Measurements from ENCODE around the gene KIZ. TPM values are rescaled to one million over a fixed set of nuclear protein-coding genes. Genes with fewer than 3 reads are reported as not detected.

Gene KIZ
- total RNA-seq, 1 donor from 2014 or later: 18.0 TPM

DNA sequence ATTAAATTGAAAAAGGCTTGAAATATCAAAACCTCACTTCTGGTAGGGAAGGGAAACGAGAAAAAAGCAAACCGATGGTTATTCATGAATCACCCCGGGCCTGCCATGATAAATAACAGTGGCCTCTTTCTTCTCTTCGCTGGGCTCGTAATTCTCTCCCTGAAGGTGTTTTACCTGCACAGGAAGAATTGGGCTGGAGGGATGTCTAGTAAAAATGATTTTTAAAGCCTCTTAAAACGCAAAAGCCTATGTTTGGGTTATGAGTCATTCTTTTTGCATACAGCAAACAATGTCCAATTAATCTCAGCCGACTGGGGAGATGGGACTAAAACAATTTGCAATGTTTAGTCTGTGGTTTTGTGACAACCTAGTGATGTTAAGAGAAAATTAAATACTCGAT, 36.5 kb upstream of the KIZ start:
- no peak for ATAC-seq (ENCODE audit: low read depth)
- no peak overlapping the region for H3K4me3 Mint-ChIP-seq
- intact Hi-C loops (cut with micrococcal nuclease): no loop called here
- H3K9me3 Mint-ChIP-seq: no peaks in the 10 kb centered on the region
- H3K36me3 Mint-ChIP-seq (ENCODE audit: low read depth): no peaks in the 10 kb centered on the region
- TF ChIP-seq, protein P1, sequence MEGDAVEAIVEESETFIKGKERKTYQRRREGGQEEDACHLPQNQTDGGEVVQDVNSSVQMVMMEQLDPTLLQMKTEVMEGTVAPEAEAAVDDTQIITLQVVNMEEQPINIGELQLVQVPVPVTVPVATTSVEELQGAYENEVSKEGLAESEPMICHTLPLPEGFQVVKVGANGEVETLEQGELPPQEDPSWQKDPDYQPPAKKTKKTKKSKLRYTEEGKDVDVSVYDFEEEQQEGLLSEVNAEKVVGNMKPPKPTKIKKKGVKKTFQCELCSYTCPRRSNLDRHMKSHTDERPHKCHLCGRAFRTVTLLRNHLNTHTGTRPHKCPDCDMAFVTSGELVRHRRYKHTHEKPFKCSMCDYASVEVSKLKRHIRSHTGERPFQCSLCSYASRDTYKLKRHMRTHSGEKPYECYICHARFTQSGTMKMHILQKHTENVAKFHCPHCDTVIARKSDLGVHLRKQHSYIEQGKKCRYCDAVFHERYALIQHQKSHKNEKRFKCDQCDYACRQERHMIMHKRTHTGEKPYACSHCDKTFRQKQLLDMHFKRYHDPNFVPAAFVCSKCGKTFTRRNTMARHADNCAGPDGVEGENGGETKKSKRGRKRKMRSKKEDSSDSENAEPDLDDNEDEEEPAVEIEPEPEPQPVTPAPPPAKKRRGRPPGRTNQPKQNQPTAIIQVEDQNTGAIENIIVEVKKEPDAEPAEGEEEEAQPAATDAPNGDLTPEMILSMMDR (IDR thresholded peaks at IDR 0.05): no peak
- peaks cover 9% of the 10 kb centered on the region for H3K4me1 Mint-ChIP-seq
- ChIA-PET CTCF (no interaction called here), POLR2A (no interaction called here)
- no peak for DNase-seq
- peaks cover 39% of the 10 kb centered on the region for H3K27me3 Mint-ChIP-seq
- H3K27ac Mint-ChIP-seq: no peak overlapping the region

DNA sequence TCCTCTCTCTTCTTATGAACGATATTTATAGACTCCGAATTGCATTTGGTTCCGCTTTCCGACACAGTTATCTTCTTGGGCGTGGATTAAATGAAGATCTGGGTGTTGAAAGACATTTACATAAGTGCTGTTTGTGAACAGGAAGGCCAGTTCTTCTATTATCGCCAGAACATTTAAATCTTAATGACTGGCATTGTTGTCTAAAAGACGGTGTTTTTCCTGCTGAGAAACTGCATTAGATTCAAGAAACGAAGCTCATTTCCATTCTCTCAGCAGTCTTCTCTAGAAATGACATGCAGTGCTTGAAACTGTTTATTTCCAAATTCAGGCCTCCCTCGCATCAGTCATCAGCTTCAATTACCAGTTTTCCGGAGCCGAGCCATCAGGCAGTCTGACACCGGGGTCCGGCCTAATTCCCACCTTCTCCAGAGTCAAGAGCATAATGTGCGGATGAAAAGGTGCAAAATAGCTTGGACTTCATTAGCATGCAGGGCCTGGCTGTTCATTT, 35.7 kb upstream of the KIZ start:
- H3K27ac Mint-ChIP-seq: no peak overlapping the region
- peaks cover 9% of the 10 kb centered on the region for H3K4me1 Mint-ChIP-seq
- H3K9me3 Mint-ChIP-seq: no peaks in the 10 kb centered on the region
- ATAC-seq (ENCODE audit: low read depth) (no peak), DNase-seq (no peak)
- H3K27me3 Mint-ChIP-seq: peaks cover 39% of the 10 kb centered on the region
- CTCF ChIA-PET: no interaction called here
- H3K4me3 Mint-ChIP-seq: no peak overlapping the region
- H3K36me3 Mint-ChIP-seq (ENCODE audit: low read depth): no peaks in the 10 kb centered on the region
- intact Hi-C loops (cut with micrococcal nuclease): no loop called here
- POLR2A ChIA-PET: no interaction called here
- TF ChIP-seq, protein P1 (IDR thresholded peaks at IDR 0.05): no peak

DNA sequence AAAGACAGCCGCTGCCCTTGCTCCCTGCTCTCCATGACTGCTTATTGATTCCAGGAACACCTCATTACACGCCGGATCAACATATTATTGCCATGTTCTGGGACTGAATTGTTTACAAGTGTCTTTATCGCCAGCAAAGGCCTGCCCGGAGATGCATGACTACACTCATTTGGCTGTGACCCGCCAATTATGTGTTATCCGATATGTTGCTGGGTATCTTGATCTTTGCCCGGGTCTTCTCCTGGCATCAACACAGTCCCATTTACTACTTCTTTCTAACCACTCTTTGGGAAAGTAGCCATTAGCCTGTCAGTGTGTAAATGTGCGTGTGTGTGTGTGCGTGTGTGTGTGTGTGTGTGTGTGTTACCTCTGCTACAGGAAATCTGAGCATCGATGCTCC, 35.2 kb upstream of the KIZ start:
- ChIA-PET CTCF (no interaction called here), POLR2A (no interaction called here)
- DNase-seq (no peak), ATAC-seq (ENCODE audit: low read depth) (no peak)
- TF ChIP-seq, protein P1 (IDR thresholded peaks at IDR 0.05): no peak
- Mint-ChIP-seq H3K27ac (no peak overlapping the region), H3K36me3 (ENCODE audit: low read depth) (no peaks in the 10 kb centered on the region), H3K9me3 (no peaks in the 10 kb centered on the region), H3K27me3 (peaks cover 41% of the 10 kb centered on the region), H3K4me3 (no peak overlapping the region), H3K4me1 (peaks cover 9% of the 10 kb centered on the region)
- intact Hi-C loops (cut with micrococcal nuclease): no loop called here

DNA sequence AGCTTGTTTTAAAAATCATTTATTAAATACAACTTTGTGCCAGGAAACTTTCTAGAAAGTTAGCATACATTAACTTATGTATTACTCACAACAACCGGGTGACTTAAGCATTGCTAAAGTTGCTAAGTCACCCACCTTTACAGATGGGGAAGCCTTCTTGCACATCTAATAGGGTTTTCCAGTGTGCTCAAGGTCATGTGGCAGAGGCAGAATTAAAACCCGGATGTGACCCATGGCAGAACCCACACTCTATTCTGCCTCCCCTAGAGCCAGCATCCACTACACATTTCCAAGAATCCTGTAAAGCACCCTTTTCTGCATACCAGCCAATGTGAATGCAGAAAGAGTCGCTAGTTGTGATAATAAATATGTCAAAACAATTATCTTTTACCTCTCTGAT, 33.1 kb upstream of the KIZ start:
- Mint-ChIP-seq H3K27ac (no peak overlapping the region), H3K36me3 (ENCODE audit: low read depth) (no peaks in the 10 kb centered on the region), H3K9me3 (no peaks in the 10 kb centered on the region), H3K4me1 (peaks cover 9% of the 10 kb centered on the region), H3K4me3 (no peak overlapping the region), H3K27me3 (peaks cover 49% of the 10 kb centered on the region)
- POLR2A ChIA-PET: no interaction called here
- ATAC-seq (ENCODE audit: low read depth) (no peak), DNase-seq (no peak)
- intact Hi-C loops (cut with micrococcal nuclease): no loop called here
- TF ChIP-seq, protein P1 (IDR thresholded peaks at IDR 0.05): no peak
- CTCF ChIA-PET: no interaction called here

DNA sequence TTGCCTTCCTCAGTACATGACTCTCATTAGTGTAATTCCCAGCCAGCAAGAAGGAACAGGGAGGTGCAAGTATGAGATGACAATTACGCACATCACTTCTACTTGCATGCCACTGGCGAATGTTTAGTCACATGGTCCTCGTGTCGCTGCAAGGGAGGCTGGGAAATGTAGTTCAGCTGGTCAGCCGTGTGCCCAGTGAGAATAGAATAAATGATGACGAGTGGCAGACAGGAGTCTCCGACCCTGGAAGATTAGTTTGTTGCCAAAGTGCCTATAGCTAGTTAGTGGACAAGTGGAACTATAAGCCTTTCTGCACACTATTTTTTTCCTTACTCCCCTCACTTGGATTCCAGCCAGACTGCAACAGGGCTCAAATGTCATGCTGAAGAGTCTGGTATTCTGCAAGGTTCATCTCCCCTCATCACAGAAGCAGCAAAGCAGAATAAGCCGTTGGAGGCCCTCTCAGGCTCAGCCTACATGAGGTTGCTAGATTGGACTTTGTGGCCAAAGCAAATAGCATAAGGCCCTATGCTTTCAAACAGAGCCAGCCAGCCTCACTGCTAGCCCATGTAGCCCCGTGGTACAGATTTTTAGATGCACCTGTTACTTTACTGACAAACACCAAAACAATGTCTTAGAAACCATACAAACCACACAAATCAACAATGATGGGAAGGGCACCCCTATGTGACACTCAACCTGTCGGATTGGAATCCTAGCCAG, 29.4 kb upstream of the KIZ start:
- ATAC-seq (ENCODE audit: low read depth): no peak
- H3K4me1 Mint-ChIP-seq: peaks cover 17% of the 10 kb centered on the region
- ChIA-PET CTCF (no interaction called here), POLR2A (no interaction called here)
- no peak for DNase-seq
- TF ChIP-seq, protein P1 (IDR thresholded peaks at IDR 0.05): no peak
- intact Hi-C loops (cut with micrococcal nuclease): loop anchor here (5.0 kb wide), 1 partner anchor 206 kb away; the partner anchor contains the start of gene XRN2
- peaks cover 63% of the 10 kb centered on the region for H3K27me3 Mint-ChIP-seq
- no peaks in the 10 kb centered on the region for H3K9me3 Mint-ChIP-seq
- H3K27ac Mint-ChIP-seq: no peak overlapping the region
- no peaks in the 10 kb centered on the region for H3K36me3 Mint-ChIP-seq (ENCODE audit: low read depth)
- no peak overlapping the region for H3K4me3 Mint-ChIP-seq
